AG20443 (cell line): ENCODE measurements around the gene MRPS11.
A peak's percentile ranks its signal among the peaks of the same experiment; 100 is the strongest.
"Not testable (repeated sequence)": the region's sequence is repeated elsewhere in the genome, so short reads cannot be mapped to it uniquely, and the experiment has no call there.

Source experiments
- DNase-seq: peaks from one replicate; pipeline ENCODE4 v3.0.0; 2012; ENCODE audit warnings: low spot score, mixed read lengths

The MRPS11 gene

GRCh38 chr15:88467073-88467934 is at the start of gene MRPS11, which contains the start of gene MRPL46:
MRPS11 (plus strand) TSS chr15:88467708; CDS start chr15:88467718, 10 bp downstream.
MRPL46 (minus strand) TSS chr15:88467388; CDS start chr15:88467377, 11 bp downstream.
- peak; percentile 96 for DNase-seq

GRCh38 chr15:88419830-88420229 is 47.7 kb upstream of the MRPS11 start:
- DNase-seq = no peak

GRCh38 chr15:88423331-88423730 is 44.2 kb upstream of the MRPS11 start:
- DNase-seq = no peak

GRCh38 chr15:88426304-88426703 is 41.2 kb upstream of the MRPS11 start:
- DNase-seq = no peak

- no peak for DNase-seq
Measured at GRCh38 chr15:88428053-88428452, 39.5 kb upstream of the MRPS11 start.

GRCh38 chr15:88428805-88429605 is 38.5 kb upstream of the MRPS11 start:
- no peak for DNase-seq

- DNase-seq = no peak
Measured at GRCh38 chr15:88430051-88430450, 37.5 kb upstream of the MRPS11 start.

GRCh38 chr15:88431441-88431840 is 36.1 kb upstream of the MRPS11 start:
- DNase-seq = no peak

- no peak for DNase-seq
Measured at GRCh38 chr15:88433046-88433685, 34.3 kb upstream of the MRPS11 start.

- not testable (repeated sequence) for DNase-seq
Measured at GRCh38 chr15:88434106-88434505, 33.4 kb upstream of the MRPS11 start.

GRCh38 chr15:88438181-88438580 is 29.3 kb upstream of the MRPS11 start:
- DNase-seq = no peak

- peak; percentile 38 for DNase-seq
Measured at GRCh38 chr15:88440021-88440420, 27.5 kb upstream of the MRPS11 start.

GRCh38 chr15:88441076-88441730 is 26.3 kb upstream of the MRPS11 start:
- no peak for DNase-seq

GRCh38 chr15:88447206-88447605 is 20.3 kb upstream of the MRPS11 start:
- DNase-seq = peak; percentile 34

GRCh38 chr15:88447741-88448140 is 19.8 kb upstream of the MRPS11 start:
- DNase-seq = no peak

- DNase-seq = no peak
Measured at GRCh38 chr15:88448991-88449461, 18.5 kb upstream of the MRPS11 start.

- no peak for DNase-seq
Measured at GRCh38 chr15:88449581-88449980, 17.9 kb upstream of the MRPS11 start.

GRCh38 chr15:88450125-88450798 is 17.2 kb upstream of the MRPS11 start:
- peak; percentile 88 for DNase-seq

- no peak for DNase-seq
Measured at GRCh38 chr15:88453651-88454050, 13.9 kb upstream of the MRPS11 start.

GRCh38 chr15:88454236-88454635 is 13.3 kb upstream of the MRPS11 start:
- DNase-seq = no peak
